ENCODE results near the gene TMEM255B.

GRCh38 chr13:113834496-113835200 lies 75.6 kb downstream of the TMEM255B start:
- TF ChIP-seq ZNF274 (IDR thresholded peaks at IDR 0.05; ENCODE audit: low read depth, low read length) (no peak), JUND (IDR thresholded peaks at IDR 0.05) (no peak), CTCF (IDR thresholded peaks at IDR 0.05 in 2 of 3, conservative IDR thresholded peaks at IDR 0.05 in 1 of 3; ENCODE audit: borderline replicate concordance in 1 of 3, insufficient read depth in 1 of 3, low read depth in 2 of 3, low read length in 2 of 3) (no peak), EGR1 (IDR thresholded peaks at IDR 0.05; ENCODE audit: low read depth) (no peak), SRF (IDR thresholded peaks at IDR 0.05; ENCODE audit: low read depth) (no peak), YY1 (IDR thresholded peaks at IDR 0.05; ENCODE audit: extremely low read depth, insufficient replicate concordance, low read depth, low read length) (no peak), MAX (IDR thresholded peaks at IDR 0.05) (no peak), POLR2AphosphoS5 (IDR thresholded peaks at IDR 0.05; ENCODE audit: low read depth, low read length) (no peak; the same call in 1 of the 2 replicates), POLR2A (IDR thresholded peaks at IDR 0.05; ENCODE audit: borderline replicate concordance, extremely low read depth, insufficient read depth, insufficient read length) (no peak)
